ENCODE results near the gene TSR1.
"Not testable (repeated sequence)": the region's sequence is repeated elsewhere in the genome, so short reads cannot be mapped to it uniquely, and the experiment has no call there.

The TSR1 gene

GRCh38 chr17:2338315-2338657 is 2.0 kb upstream of the TSR1 start:
- DNase-seq: peak in 6 of 56 donors; percentile 15 to 58 (median 30)

- peak in 38 of 56 donors; percentile 4 to 76 (median 43) for DNase-seq
These were observed 1.5 kb upstream of the TSR1 start for GRCh38 chr17:2337544-2338314.

- peak in 39 of 56 donors; percentile 22 to 72 (median 49) for DNase-seq
These were observed 741 bp upstream of the TSR1 start, which contains the start of gene SGSM2 for GRCh38 chr17:2336852-2337543. TSS of gene SGSM2 (plus strand) at chr17:2337501. CDS start at chr17:2337689, 188 bp downstream.

GRCh38 chr17:2335726-2336214 is 487 bp downstream of the TSR1 start:
- DNase-seq: peak in 4 of 56 donors; percentile 27 to 58 (median 44)

GRCh38 chr17:2331303-2331702 is 5.0 kb downstream of the TSR1 start:
- no peak for DNase-seq

GRCh38 chr17:2323629-2324314 is 12.5 kb downstream of the TSR1 start:
- DNase-seq: no peak

- no peak for DNase-seq
These were observed 14.9 kb downstream of the TSR1 start for GRCh38 chr17:2321399-2321798.

- DNase-seq: no peak
These were observed 17.2 kb downstream of the TSR1 start for GRCh38 chr17:2319051-2319450.

- DNase-seq: no peak
These were observed 18.5 kb downstream of the TSR1 start for GRCh38 chr17:2317796-2318195.

- DNase-seq: not testable (repeated sequence)
These were observed 19.4 kb downstream of the TSR1 start for GRCh38 chr17:2316916-2317205.

- DNase-seq: no peak
These were observed 23.5 kb downstream of the TSR1 start for GRCh38 chr17:2312736-2313135.

- no peak for DNase-seq
These were observed 26.7 kb downstream of the TSR1 start for GRCh38 chr17:2309338-2310154.

- no peak for DNase-seq
These were observed 31.3 kb downstream of the TSR1 start for GRCh38 chr17:2304931-2305330.

- peak; percentile 38 to 93 (median 86) for DNase-seq
These were observed 32.8 kb downstream of the TSR1 start, which contains the start of the genes SMG6 and SRR for GRCh38 chr17:2303204-2304188. TSS of gene SMG6 (minus strand) at chr17:2303785. CDS start at chr17:2303720, 65 bp downstream. TSS of gene SRR (plus strand) at chr17:2303950. CDS start at chr17:2315561, 11,611 bp downstream.

GRCh38 chr17:2302778-2303203 is 33.5 kb downstream of the TSR1 start:
- DNase-seq: peak in 1 of 56 donors; percentile 45

GRCh38 chr17:2299756-2300155 is 36.5 kb downstream of the TSR1 start:
- DNase-seq: no peak

- DNase-seq: no peak
These were observed 37.1 kb downstream of the TSR1 start for GRCh38 chr17:2299136-2299535.

GRCh38 chr17:2297023-2297422 is 39.2 kb downstream of the TSR1 start:
- no peak for DNase-seq

- no peak for DNase-seq
These were observed 40.7 kb downstream of the TSR1 start for GRCh38 chr17:2295575-2295974.

GRCh38 chr17:2292100-2292499 is 44.2 kb downstream of the TSR1 start:
- DNase-seq: no peak
